Measurements from ENCODE around the gene MRPL30. TPM values are rescaled to one million over a fixed set of nuclear protein-coding genes. Genes with fewer than 3 reads are reported as not detected.
A peak's percentile ranks its signal among the peaks of the same experiment; 100 is the strongest.
"Not testable (repeated sequence)": the region's sequence is repeated elsewhere in the genome, so short reads cannot be mapped to it uniquely, and the experiment has no call there.

MRPL30 gene
- total RNA-seq, 8 experiments from 2014 or later, result 39.8 to 62.5 (median 53.3) TPM

DNA sequence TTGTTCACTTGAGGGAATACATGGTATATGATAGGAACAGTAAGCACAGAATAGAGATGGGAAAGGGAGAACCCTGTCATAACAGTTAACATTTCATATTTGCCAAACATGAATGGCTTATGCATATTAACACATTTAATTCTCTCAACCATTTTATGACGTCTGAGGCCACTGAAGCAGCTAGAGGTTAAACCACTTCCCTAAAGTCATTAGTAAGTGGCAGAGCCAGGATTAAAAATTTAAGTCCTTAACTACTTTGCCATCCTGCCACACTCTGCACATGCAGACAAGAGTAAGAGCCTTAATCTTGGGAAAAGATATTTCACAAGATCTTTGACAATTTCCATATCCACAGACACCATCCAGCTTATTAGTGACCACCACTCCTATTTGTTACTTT is 24.1 kb upstream of the MRPL30 start:
- WGBS, 10 experiments, result 40 to 100% (median 78%) methylated on average over 1 of the region's 1 CpG; no CpG with 5 or more reads in 3 of the 10 experiments
- no peak overlapping the region for H3K27ac ChIP-seq
- no peak for ATAC-seq (replicated peaks in 6 of 8)
- in situ Hi-C loops (cut with MboI; ENCODE audit: low pct_unique_long_range_greater_than_20kb in 2 of 9, low sequenced_read_pairs in 9 of 9, unreplicated experiment in 9 of 9), result no loop called here
- H3K4me3 ChIP-seq, result no peak overlapping the region
- peaks cover 10 to 17% of the 10 kb centered on the region in 2 donors for H3K4me1 ChIP-seq (replicated peaks in 1 of 2)

DNA sequence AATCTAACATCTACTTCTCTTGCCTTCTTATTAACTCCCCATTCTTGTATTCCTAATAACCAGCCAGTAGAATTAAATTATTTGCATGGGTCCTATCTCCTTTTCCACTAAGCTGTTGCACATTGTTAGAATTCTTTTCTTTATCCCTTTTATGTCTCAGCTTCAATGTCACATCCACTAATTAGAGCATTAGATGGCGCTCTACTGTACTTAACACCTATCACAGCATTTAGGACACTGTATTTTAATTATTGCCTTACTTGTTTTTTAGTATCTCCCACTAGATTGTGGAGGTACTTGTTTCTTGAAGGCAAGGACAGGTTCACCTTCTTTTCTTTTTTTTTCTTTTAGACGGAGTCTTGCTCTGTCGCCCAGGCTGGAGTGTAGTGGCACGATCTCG is 22.4 kb upstream of the MRPL30 start:
- ATAC-seq (replicated peaks in 6 of 8), result no peak
- in situ Hi-C loops (cut with MboI; ENCODE audit: low pct_unique_long_range_greater_than_20kb in 2 of 9, low sequenced_read_pairs in 9 of 9, unreplicated experiment in 9 of 9), result no loop called here
- WGBS, 10 experiments, result 83 to 100% (median 100%) methylated on average over 1 to 3 of the region's 5 CpGs; no CpG with 5 or more reads in 3 of the 10 experiments
- H3K4me1 ChIP-seq (replicated peaks in 1 of 2), result peaks cover 10 to 16% of the 10 kb centered on the region in 2 donors
- H3K27ac ChIP-seq, result no peak overlapping the region
- no peak overlapping the region for H3K4me3 ChIP-seq

DNA sequence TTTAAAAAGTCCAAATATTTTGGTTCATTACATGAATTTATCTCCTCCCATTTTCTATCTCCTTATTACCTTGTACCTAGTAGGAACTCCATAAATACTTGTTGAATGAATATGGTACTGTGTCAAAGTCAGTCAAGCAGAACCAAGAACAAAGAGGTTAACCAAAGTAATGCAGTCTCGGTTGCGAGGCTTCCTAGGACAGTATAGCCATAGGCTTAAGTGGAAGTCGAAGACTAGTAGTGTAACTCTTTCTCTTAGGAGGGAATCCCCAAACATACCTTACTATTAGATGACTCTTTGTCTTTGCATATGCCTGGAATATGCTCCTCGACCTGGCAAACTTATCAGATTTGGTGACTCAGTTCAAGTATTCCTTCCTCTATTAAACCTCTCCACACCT is 21.4 kb upstream of the MRPL30 start:
- Histone ChIP-seq H3K4me3 (no peak overlapping the region), H3K27ac (no peak overlapping the region), H3K4me1 (replicated peaks in 1 of 2) (peaks cover 6 to 11% of the 10 kb centered on the region in 2 donors)
- no peak for ATAC-seq (replicated peaks in 6 of 8)
- in situ Hi-C loops (cut with MboI; ENCODE audit: low pct_unique_long_range_greater_than_20kb in 2 of 9, low sequenced_read_pairs in 9 of 9, unreplicated experiment in 9 of 9), result no loop called here
- WGBS, 10 experiments, result 50 to 100% (median 90%) methylated on average over 1 to 4 of the region's 4 CpGs; no CpG with 5 or more reads in 1 of the 10 experiments

DNA sequence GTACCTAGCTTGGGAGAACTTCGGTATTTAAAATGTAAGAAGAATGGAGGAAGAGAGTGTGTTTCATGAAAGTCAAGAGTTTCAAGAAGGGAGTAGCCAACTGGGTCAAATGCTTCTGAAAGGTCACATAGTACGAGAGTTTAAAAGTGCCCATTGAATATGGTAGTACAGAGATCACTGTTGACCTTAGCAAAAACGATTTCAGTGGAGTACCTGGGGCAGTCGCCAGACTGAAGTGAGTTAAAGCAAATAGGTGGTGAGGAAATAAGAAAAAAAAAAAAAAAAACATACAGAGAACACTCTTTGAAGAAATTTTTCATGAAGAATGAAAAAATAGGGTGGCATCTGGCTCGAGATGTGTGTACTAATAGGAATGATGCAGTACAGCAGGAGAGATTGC is 14.8 kb upstream of the MRPL30 start:
- WGBS, 10 experiments, result 72 to 96% (median 89%) methylated on average over 1 to 5 of the region's 5 CpGs; no CpG with 5 or more reads in 1 of the 10 experiments
- Histone ChIP-seq H3K4me3 (no peak overlapping the region), H3K4me1 (replicated peaks in 1 of 2) (no peaks in the 10 kb centered on the region), H3K27ac (no peak overlapping the region)
- ATAC-seq (replicated peaks in 6 of 8), result no peak
- in situ Hi-C loops (cut with MboI; ENCODE audit: low pct_unique_long_range_greater_than_20kb in 2 of 9, low sequenced_read_pairs in 9 of 9, unreplicated experiment in 9 of 9), result no loop called here

DNA sequence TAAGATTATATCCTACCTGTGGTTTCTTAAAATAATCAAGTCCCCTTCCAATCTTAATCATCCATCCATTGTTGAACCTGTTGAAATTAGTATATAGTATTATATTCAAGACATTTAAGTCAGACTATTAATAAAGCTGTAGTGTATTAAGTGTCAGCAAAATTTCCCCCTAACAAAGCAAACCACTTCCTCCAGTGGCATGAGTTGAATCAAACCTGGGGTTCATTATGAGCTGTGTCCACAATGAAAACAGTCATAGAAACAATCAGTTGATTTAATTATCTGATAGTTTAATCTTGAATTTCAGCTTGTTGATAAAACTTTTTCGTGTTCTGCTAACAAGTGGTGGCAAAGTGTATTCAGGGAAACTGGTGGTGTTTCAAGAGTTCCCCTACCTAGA is 11.4 kb upstream of the MRPL30 start:
- 75 to 100% (median 96%) methylated on average over 1 of the region's 1 CpG; no CpG with 5 or more reads in 2 of the 10 experiments for WGBS, 10 experiments
- Histone ChIP-seq H3K4me3 (no peak overlapping the region), H3K27ac (no peak overlapping the region), H3K4me1 (replicated peaks in 1 of 2) (no peaks in the 10 kb centered on the region)
- in situ Hi-C loops (cut with MboI; ENCODE audit: low pct_unique_long_range_greater_than_20kb in 2 of 9, low sequenced_read_pairs in 9 of 9, unreplicated experiment in 9 of 9), result no loop called here
- no peak for ATAC-seq (replicated peaks in 6 of 8)

DNA sequence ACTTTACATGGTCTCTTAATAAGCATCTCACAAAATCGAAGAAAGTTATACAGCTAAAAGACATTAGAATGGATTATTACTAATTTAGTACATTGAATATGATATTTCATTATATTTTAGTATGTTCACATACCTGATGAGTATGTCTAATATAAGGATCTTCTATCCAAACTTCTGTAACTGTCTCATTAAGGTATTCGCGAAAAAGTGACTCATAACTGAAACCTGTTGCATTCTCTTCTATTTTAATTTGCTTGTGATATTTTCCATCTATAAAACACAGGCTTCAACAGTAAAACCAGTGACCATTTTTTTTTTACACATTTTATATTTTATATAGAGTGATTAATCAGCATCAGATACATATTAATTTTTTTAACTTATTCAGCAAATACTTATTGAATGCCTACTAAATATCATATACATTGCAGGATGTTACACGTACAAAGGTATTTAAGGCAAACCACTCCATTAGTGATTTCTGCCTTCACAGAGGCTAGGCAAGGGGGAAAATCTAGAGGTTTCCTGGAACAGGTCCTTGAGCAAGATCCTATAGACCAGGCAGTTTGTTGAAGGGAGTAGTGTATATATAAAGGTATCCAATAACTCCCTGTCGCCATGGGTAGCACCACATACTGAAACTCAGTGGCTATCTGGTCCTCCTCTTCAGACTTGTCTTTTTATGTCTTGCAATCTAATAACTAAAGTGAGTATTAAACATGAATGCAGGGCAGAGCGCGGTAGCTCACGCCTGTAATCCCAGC is 9.4 kb upstream of the MRPL30 start:
- Histone ChIP-seq H3K4me3 (no peak overlapping the region), H3K4me1 (replicated peaks in 1 of 2) (no peaks in the 10 kb centered on the region), H3K27ac (no peak overlapping the region)
- in situ Hi-C loops (cut with MboI; ENCODE audit: low pct_unique_long_range_greater_than_20kb in 2 of 9, low sequenced_read_pairs in 9 of 9, unreplicated experiment in 9 of 9), result no loop called here
- ATAC-seq (replicated peaks in 6 of 8), result no peak
- 83 to 100% (median 98%) methylated on average over 1 to 7 of the region's 8 CpGs for WGBS, 10 experiments

DNA sequence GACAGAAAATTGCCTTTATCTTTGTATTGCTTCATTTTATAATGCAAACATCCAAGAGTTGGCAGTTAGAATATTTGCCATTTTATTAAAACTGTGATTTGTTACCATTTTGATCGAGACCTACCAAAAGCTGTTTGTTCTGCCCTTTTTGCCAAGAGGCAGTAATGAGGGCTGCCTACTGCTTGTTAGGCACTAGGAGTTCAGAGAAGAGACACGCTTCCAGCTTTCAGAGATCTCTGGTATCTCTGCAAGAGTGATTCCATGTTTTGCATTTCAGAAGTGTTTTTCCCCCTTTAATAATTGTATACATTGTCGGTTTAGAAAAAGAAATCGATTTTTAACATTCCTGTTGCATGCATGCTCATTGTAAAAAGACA is 628 bp downstream of the MRPL30 start:
- WGBS, 10 experiments, result 0 to 10% (median 0%) methylated on average over 1 to 4 of the region's 4 CpGs
- peak overlapping the region; percentile 68 to 91 (median 75) for H3K4me3 ChIP-seq
- no peak for ATAC-seq (replicated peaks in 6 of 8)
- H3K27ac ChIP-seq, result peak overlapping the region; percentile 80
- H3K4me1 ChIP-seq (replicated peaks in 1 of 2), result peaks cover 11 to 15% of the 10 kb centered on the region in 2 donors
- in situ Hi-C loops (cut with MboI; ENCODE audit: low pct_unique_long_range_greater_than_20kb in 2 of 9, low sequenced_read_pairs in 9 of 9, unreplicated experiment in 9 of 9), result loop anchor here in 1 of 9 experiments (25.0 kb wide), 1 partner anchor 306 kb away; the partner anchor contains the start of gene REV1

DNA sequence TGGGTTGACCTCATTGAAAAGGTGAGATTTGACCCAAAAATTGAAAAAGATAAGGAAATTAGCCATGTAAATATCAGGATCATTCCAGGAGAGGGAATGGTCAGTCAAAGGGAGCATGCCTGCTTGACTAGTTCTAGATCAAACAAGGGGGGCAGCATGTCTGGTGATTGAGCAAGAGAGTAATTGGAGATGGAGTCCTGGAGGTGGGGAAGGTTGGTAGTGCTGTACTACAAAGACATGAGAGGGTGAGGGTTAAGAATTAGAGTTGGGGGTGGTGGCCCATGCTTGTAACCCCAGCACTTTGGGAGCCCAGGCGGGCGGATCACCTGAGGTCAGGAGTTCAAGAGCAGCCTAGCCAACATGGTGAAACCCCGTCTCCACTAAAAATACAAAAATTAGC is 2.0 kb downstream of the MRPL30 start:
- Histone ChIP-seq H3K27ac (no peak overlapping the region), H3K4me1 (replicated peaks in 1 of 2) (peaks cover 11 to 15% of the 10 kb centered on the region in 2 donors), H3K4me3 (no peak overlapping the region)
- 100% methylated on average over 1 to 2 of the region's 3 CpGs; no CpG with 5 or more reads in 6 of the 10 experiments for WGBS, 10 experiments
- no peak for ATAC-seq (replicated peaks in 6 of 8)
- in situ Hi-C loops (cut with MboI; ENCODE audit: low pct_unique_long_range_greater_than_20kb in 2 of 9, low sequenced_read_pairs in 9 of 9, unreplicated experiment in 9 of 9), result loop anchor here in 1 of 9 experiments (25.0 kb wide), 1 partner anchor 304 kb away; the partner anchor contains the start of gene REV1

DNA sequence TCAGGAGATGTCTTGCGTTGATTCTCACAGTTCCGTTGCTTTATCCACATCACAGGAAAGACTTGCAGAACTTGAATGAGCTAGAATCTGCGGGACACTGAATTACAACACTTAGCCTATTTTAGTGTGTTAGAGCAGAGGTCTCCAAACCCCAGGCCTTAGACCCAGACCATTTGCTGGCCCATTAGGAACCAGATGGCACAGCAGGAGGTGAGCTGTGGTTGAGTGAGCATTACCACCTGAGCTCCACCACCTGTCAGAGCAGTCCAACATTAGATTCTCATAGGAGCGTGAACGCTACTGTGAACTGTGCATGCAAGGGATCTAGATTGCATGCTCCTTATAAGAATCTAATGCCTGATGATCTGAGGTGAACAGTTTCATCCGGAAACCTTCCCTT is 3.8 kb downstream of the MRPL30 start:
- no peak for ATAC-seq (replicated peaks in 6 of 8)
- in situ Hi-C loops (cut with MboI; ENCODE audit: low pct_unique_long_range_greater_than_20kb in 2 of 9, low sequenced_read_pairs in 9 of 9, unreplicated experiment in 9 of 9), result loop anchor here in 1 of 9 experiments (25.0 kb wide), 1 partner anchor 302 kb away; the partner anchor contains the start of gene REV1
- Histone ChIP-seq H3K27ac (no peak overlapping the region), H3K4me1 (replicated peaks in 1 of 2) (peaks cover 9 to 14% of the 10 kb centered on the region in 2 donors), H3K4me3 (no peak overlapping the region)
- 0 to 100% (median 68%) methylated on average over 1 to 6 of the region's 6 CpGs; no CpG with 5 or more reads in 1 of the 10 experiments for WGBS, 10 experiments

DNA sequence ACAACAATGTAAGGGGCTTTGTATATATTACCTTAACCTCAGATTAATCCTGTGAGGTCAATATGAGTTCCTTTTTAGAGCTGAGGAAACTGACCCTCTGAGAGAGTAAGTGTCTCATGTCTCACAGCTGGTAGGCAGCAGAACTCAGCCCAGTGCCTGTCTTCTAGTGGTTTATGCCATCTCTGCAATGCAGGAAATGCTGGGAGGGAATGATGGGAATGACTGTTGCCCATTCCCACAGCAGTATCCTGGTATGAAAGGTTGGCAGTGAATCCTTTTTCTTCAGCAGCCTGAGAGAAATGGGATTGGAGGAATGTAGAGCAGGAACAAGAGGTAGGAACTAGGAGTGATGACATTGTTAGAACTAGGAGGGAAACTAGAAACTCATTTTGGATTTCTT is 6.0 kb downstream of the MRPL30 start:
- no peak overlapping the region for H3K4me3 ChIP-seq

DNA sequence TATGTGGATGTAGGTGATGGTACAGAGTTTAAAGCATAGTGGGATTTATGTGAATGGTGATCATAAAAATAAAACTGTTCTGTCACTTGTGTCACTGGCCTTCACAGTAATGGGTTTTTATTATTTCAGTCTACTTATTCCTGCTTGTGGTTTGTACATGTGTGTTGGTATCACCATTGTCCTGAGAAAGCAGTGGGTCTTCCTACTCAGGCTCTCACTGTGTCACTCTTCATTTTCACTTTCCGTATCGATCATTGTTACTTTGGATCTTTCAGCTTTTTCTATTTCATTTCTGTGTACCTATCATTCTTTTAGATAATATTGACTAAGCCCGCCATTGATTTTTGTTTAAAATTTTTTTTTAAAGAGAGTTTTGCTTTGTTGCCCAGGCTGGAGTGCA is 7.4 kb downstream of the MRPL30 start:
- 90 to 100% (median 100%) methylated on average over 1 to 3 of the region's 3 CpGs; no CpG with 5 or more reads in 1 of the 10 experiments for WGBS, 10 experiments
- Histone ChIP-seq H3K27ac (no peak overlapping the region), H3K4me3 (no peak overlapping the region), H3K4me1 (replicated peaks in 1 of 2) (no peaks in the 10 kb centered on the region)
- no peak for ATAC-seq (replicated peaks in 6 of 8)
- in situ Hi-C loops (cut with MboI; ENCODE audit: low pct_unique_long_range_greater_than_20kb in 2 of 9, low sequenced_read_pairs in 9 of 9, unreplicated experiment in 9 of 9), result loop anchor here in 1 of 9 experiments (25.0 kb wide), 1 partner anchor 299 kb away; the partner anchor contains the start of gene REV1

More for the DNA sequence above, 6.0 kb downstream of the MRPL30 start:
- Histone ChIP-seq H3K27ac (no peak overlapping the region), H3K4me1 (replicated peaks in 1 of 2) (peaks cover 3 to 7% of the 10 kb centered on the region in 2 donors)
- ATAC-seq (replicated peaks in 6 of 8), result no peak
- in situ Hi-C loops (cut with MboI; ENCODE audit: low pct_unique_long_range_greater_than_20kb in 2 of 9, low sequenced_read_pairs in 9 of 9, unreplicated experiment in 9 of 9), result loop anchor here in 1 of 9 experiments (25.0 kb wide), 1 partner anchor 300 kb away; the partner anchor contains the start of gene REV1

DNA sequence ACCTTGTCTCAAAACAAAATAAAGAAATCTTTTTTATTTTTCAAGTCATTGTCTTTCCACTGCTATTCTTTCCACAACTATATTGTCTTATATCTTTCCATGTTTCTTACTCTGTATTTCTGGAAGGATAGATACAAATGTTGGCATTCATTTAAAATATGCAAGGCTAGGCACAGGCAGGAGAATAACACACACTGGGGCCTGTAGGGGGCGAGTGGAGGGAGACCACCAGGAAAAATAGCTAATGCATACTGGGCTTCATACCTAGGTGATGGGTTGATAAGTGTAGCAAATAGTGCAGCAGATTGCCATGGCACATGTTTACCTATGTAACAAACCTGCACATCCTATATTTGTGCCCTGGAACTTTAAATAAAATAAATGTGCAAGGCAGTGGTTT is 9.6 kb downstream of the MRPL30 start:
- H3K4me1 ChIP-seq (replicated peaks in 1 of 2), result no peaks in the 10 kb centered on the region
- in situ Hi-C loops (cut with MboI; ENCODE audit: low pct_unique_long_range_greater_than_20kb in 2 of 9, low sequenced_read_pairs in 9 of 9, unreplicated experiment in 9 of 9), result loop anchor here in 1 of 9 experiments (25.0 kb wide), 1 partner anchor 297 kb away; the partner anchor contains the start of gene REV1
- no peak overlapping the region for H3K4me3 ChIP-seq
- no peak overlapping the region for H3K27ac ChIP-seq
- no peak for ATAC-seq (replicated peaks in 6 of 8)
- WGBS, 10 experiments, result 67 to 100% (median 89%) methylated on average over 1 of the region's 1 CpG; no CpG with 5 or more reads in 5 of the 10 experiments

DNA sequence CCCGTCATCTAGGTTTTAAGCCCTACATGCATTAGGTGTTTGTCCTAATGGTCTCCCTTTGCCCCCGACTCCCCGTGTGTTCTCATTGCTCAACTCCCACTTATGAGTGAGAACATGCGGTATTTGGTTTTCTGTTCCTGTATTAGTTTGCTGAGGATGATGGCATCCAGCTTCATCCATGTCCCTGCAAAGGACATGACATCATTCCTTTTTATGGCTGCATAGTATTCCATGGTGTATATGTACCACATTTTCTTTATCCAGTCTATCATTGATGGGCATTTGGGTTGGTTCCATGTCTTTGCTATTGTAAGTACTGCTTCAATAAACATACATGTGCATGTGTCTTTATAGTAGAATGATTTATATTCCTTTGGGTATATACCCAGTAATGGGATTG is 11.4 kb downstream of the MRPL30 start:
- H3K4me1 ChIP-seq (replicated peaks in 1 of 2); H3K27ac ChIP-seq; ATAC-seq (replicated peaks in 6 of 8); H3K4me3 ChIP-seq: not testable (repeated sequence)
- WGBS, 10 experiments, result 80 to 100% (median 96%) methylated on average over 1 to 4 of the region's 4 CpGs; no CpG with 5 or more reads in 2 of the 10 experiments
- in situ Hi-C loops (cut with MboI; ENCODE audit: low pct_unique_long_range_greater_than_20kb in 2 of 9, low sequenced_read_pairs in 9 of 9, unreplicated experiment in 9 of 9), result loop anchor here in 1 of 9 experiments (25.0 kb wide), 1 partner anchor 295 kb away; the partner anchor contains the start of gene REV1
